BLaER1 treated with 17β-estradiol and CSF1 and Interleukin-3, amounts not matched to agents 10 nM and 100 nM (cell line): ENCODE results near the gene COMMD10.

Experiments
- H3K27ac ChIP-seq, 11 experiments: shearing (Covaris generic); formaldehyde crosslinking; 2 replicates each; pipeline ENCODE4 v1.8.1; 2022
- H3K27me3 ChIP-seq, 11 experiments: shearing (Covaris generic); formaldehyde crosslinking; 2 replicates each; pipeline ENCODE4 v1.8.1; 2022
- H3K36me3 ChIP-seq, 11 experiments: shearing (Covaris generic); formaldehyde crosslinking; 2 replicates each; pipeline ENCODE4 v1.8.1; 2022
- H3K4me1 ChIP-seq, 10 experiments: shearing (Covaris generic); formaldehyde crosslinking; 2 replicates each; pipeline ENCODE4 v1.8.1; 2022
- H3K4me2 ChIP-seq, 11 experiments: shearing (Covaris generic); formaldehyde crosslinking; 2 replicates each; pipeline ENCODE4 v1.8.1; 2022
- H3K4me3 ChIP-seq, 10 experiments: shearing (Covaris generic); formaldehyde crosslinking; 2 replicates each; pipeline ENCODE4 v1.8.1; 2022
- H3K9ac ChIP-seq, 11 experiments: shearing (Covaris generic); formaldehyde crosslinking; 2 replicates each; pipeline ENCODE4 v1.8.1; 2022
- H3K9me3 ChIP-seq, 11 experiments: shearing (Covaris generic); formaldehyde crosslinking; replicated peaks in 1 of 11; 2 replicates each; pipeline ENCODE4 v1.8.1; 2022
- H4K20me1 ChIP-seq, 11 experiments: shearing (Covaris generic); formaldehyde crosslinking; 2 replicates each; pipeline ENCODE4 v1.8.1; 2022
- Cebpa-rat ChIP-seq, 11 experiments: shearing (Covaris generic); IDR thresholded peaks; 2 replicates each; pipeline ENCODE4 v1.8.1; 2022

Gene COMMD10

DNA sequence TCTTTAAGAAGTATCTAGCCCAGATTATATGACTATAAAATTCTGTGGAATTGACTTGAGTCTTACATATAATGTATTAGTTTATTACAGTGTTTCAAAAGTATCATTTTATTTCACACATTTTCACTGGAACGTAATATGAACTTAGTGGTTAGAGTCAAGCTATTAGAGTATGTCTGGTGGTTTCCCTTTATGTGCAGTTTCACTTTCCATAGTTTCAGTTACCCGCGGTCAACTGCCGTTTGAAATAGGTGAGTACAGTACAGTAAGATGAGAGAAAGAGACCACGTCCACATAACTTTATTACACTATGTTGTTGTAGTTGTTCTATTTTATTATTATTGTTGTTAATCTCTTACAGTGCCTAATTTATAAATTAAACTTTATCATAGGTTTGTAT is 50.5 kb downstream of the COMMD10 start:
- Histone ChIP-seq H3K4me2 (peak overlapping the region in 1 of 11 experiments; percentile 64; a peak in 1 of 22 replicates), H3K36me3 (peaks cover 0 to 27% (median 0%) of the 10 kb centered on the region in 11 experiments; a peak in 4 of 22 replicates), H3K9me3 (no peaks in the 10 kb centered on the region), H3K9ac (no peak overlapping the region), H3K27ac (no peak overlapping the region), H3K27me3 (no peaks in the 10 kb centered on the region), H3K4me1 (no peaks in the 10 kb centered on the region), H4K20me1 (peaks cover 0 to 13% (median 0%) of the 10 kb centered on the region in 11 experiments; a peak in 4 of 22 replicates), H3K4me3 (no peak overlapping the region)
- TF ChIP-seq Cebpa-rat (IDR thresholded peaks at IDR 0.05), result no peak

DNA sequence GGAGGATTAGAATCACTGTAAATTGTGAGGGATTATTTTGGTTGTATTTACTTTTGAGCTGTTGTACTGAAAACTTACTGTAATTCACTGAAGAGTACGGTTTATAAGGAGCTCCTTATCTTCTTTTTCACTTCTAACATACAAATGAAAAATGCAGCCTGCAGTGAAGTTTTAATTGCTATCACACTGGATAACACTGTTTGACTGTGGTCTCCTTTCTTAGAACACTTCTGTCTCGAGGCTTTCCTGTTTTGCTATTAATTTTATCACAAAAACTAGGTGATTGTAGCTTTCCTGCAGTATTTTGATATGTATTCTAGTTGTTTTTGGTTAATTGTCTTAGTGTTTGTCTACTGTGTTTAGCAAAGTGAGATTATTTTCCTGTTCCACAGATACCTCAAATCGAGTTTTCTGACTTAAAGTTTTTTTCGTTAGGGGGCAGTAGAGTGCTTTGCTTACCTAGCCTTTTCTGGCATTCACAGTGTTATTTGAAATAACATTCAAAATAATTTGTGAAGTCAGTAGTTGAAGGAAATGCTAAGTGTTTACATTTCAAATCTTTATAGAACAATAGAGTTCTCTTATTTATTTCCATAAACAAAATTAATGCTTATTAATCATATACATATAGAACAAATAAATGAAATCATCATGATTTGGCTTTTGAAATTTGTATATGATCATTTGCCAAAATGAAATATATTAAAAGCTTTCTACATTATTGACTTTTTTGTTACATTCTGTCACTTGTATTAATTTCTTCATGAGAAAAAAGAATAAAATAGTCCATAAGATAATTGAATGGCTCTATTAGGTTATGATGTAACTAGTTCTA is 52.9 kb downstream of the COMMD10 start:
- Histone ChIP-seq H3K4me2 (no peak overlapping the region), H3K4me1 (no peaks in the 10 kb centered on the region), H3K9me3 (peaks cover 0 to 7% (median 0%) of the 10 kb centered on the region in 11 experiments; a peak in 1 of 22 replicates), H3K27me3 (no peaks in the 10 kb centered on the region), H3K27ac (no peak overlapping the region), H3K36me3 (peaks cover 0 to 29% (median 3%) of the 10 kb centered on the region in 11 experiments; a peak in 7 of 22 replicates), H3K4me3 (no peak overlapping the region), H4K20me1 (peaks cover 0 to 13% (median 0%) of the 10 kb centered on the region in 11 experiments; a peak in 4 of 22 replicates), H3K9ac (no peak overlapping the region)
- no peak for TF ChIP-seq Cebpa-rat (IDR thresholded peaks at IDR 0.05)

DNA sequence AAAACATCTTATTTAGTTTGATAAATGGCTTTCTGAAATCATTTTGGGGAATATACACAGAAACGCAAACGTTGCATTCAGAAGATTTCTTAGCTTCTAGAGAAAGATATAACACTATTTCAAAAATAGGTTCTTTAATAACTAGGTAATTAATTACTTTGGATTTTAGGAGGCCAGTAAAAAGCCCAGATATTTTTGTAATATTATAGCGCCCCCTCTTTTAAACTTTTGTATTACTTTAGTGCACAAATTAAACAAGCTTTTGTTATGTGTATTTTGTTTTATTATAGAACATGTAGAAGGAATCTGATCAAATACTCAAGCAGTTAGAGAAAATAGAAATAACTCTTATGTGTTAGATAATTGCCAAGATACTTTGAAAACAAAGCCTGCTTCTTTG is 57.7 kb downstream of the COMMD10 start:
- no peak overlapping the region for H3K4me2 ChIP-seq
- peaks cover 0 to 7% (median 0%) of the 10 kb centered on the region in 11 experiments; a peak in 1 of 22 replicates for H3K9me3 ChIP-seq

DNA sequence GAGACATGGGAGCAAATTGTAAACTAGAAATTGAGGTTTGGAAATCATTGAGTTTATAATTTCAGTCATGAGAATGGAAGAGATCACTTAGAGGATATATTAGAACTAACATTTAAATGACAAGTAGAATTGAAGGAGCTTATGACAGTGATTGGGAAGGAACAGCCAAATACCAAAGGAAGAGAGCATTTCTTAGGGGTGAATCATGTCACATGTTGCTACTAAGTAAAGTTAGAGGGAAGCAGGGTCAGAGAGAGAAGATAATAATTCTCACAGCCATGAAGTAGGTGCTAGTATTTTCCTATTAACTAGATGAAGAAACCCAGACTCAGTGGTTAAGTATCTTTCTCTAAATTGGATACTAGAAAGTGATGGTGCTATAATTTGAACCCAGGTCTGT is 59.3 kb downstream of the COMMD10 start:
- no peak overlapping the region for H3K4me2 ChIP-seq

More for the DNA sequence above, 57.7 kb downstream of the COMMD10 start:
- Histone ChIP-seq H3K4me3 (no peak overlapping the region), H3K4me1 (peaks cover 0 to 8% (median 0%) of the 10 kb centered on the region in 10 experiments; a peak in 2 of 20 replicates), H3K36me3 (peaks cover 0 to 8% (median 3%) of the 10 kb centered on the region in 11 experiments; a peak in 7 of 22 replicates), H3K9ac (no peak overlapping the region), H3K27me3 (no peaks in the 10 kb centered on the region), H3K27ac (no peak overlapping the region), H4K20me1 (peaks cover 0 to 6% (median 0%) of the 10 kb centered on the region in 11 experiments; a peak in 3 of 22 replicates)
- TF ChIP-seq Cebpa-rat (IDR thresholded peaks at IDR 0.05), result no peak

DNA sequence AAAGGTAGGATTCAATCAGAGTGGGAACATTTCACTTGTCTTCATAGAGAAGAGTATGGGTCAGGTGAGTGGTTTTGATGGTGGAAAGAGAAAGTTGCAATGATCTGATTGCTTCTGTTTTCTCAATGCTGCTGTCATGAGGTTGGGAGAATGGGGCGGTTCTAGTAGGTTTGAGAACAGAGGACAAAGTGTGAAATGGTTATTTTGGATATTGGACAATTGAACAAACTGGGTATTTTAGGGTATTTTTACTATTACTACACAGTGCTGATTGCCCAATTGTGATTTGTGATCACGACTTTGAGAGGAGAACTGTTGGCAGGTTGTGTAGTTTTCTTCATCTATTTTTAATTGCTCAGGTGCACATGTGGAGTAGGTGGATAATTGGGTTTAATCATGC is 60.2 kb downstream of the COMMD10 start:
- H3K4me3 ChIP-seq, result no peak overlapping the region
- H3K27me3 ChIP-seq, result no peaks in the 10 kb centered on the region
- peaks cover 0 to 6% (median 0%) of the 10 kb centered on the region in 11 experiments; a peak in 2 of 22 replicates for H4K20me1 ChIP-seq
- no peak for TF ChIP-seq Cebpa-rat (IDR thresholded peaks at IDR 0.05)
- H3K27ac ChIP-seq, result no peak overlapping the region
- H3K4me1 ChIP-seq, result peaks cover 0 to 8% (median 0%) of the 10 kb centered on the region in 10 experiments; a peak in 2 of 20 replicates
- H3K9me3 ChIP-seq, result peaks cover 0 to 13% (median 4%) of the 10 kb centered on the region in 11 experiments; a peak in 2 of 22 replicates
- peak overlapping the region in 2 of 11 experiments; percentile 6 to 16; a peak in 1 of 22 replicates for H3K4me2 ChIP-seq
- no peak overlapping the region for H3K9ac ChIP-seq
- H3K36me3 ChIP-seq, result peaks cover 0 to 8% (median 4%) of the 10 kb centered on the region in 11 experiments; a peak in 8 of 22 replicates

More for the DNA sequence above, 59.3 kb downstream of the COMMD10 start:
- Histone ChIP-seq H3K27ac (no peak overlapping the region), H3K4me1 (peaks cover 0 to 8% (median 0%) of the 10 kb centered on the region in 10 experiments; a peak in 2 of 20 replicates), H4K20me1 (peaks cover 0 to 6% (median 0%) of the 10 kb centered on the region in 11 experiments; a peak in 2 of 22 replicates), H3K9ac (no peak overlapping the region), H3K4me3 (no peak overlapping the region), H3K9me3 (peaks cover 0 to 12% (median 4%) of the 10 kb centered on the region in 11 experiments; a peak in 2 of 22 replicates), H3K27me3 (no peaks in the 10 kb centered on the region), H3K36me3 (peaks cover 0 to 8% (median 4%) of the 10 kb centered on the region in 11 experiments; a peak in 8 of 22 replicates)
- TF ChIP-seq Cebpa-rat (IDR thresholded peaks at IDR 0.05), result no peak

DNA sequence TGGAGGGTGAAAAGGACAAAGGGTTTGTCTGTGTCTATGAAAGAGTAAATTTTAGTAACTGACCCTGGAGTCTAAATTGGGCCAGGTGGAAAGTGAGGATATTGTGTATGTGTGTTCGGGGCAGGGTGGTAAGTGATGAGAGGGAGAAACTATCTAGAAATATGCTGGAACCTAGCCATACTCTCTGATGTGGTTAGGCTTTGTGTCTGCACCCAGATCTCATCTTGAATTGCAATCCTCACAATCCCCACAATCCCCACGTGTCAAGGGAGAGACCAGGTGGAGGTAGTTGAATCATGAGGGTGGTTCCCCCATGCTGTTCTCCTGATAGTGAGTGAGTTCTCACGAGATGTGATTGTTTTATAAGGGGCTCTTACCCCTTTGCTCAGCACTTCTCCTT is 60.6 kb downstream of the COMMD10 start:
- no peak overlapping the region for H3K27ac ChIP-seq
- H3K9me3 ChIP-seq, result peaks cover 0 to 16% (median 4%) of the 10 kb centered on the region in 11 experiments; a peak in 2 of 22 replicates
- peaks cover 0 to 8% (median 0%) of the 10 kb centered on the region in 10 experiments; a peak in 2 of 20 replicates for H3K4me1 ChIP-seq
- H3K9ac ChIP-seq, result no peak overlapping the region
- H3K36me3 ChIP-seq, result peaks cover 0 to 8% (median 1%) of the 10 kb centered on the region in 11 experiments; a peak in 8 of 22 replicates
- no peak overlapping the region for H3K4me3 ChIP-seq
- H3K4me2 ChIP-seq, result 0 out of 22 replicates have a peak overlapping the region, but pooled peaks of 2 of the 11 experiments have one; percentile 6 to 16
- H3K27me3 ChIP-seq, result no peaks in the 10 kb centered on the region
- H4K20me1 ChIP-seq, result peaks cover 0 to 6% (median 0%) of the 10 kb centered on the region in 11 experiments; a peak in 2 of 22 replicates
- TF ChIP-seq Cebpa-rat (IDR thresholded peaks at IDR 0.05), result no peak

DNA sequence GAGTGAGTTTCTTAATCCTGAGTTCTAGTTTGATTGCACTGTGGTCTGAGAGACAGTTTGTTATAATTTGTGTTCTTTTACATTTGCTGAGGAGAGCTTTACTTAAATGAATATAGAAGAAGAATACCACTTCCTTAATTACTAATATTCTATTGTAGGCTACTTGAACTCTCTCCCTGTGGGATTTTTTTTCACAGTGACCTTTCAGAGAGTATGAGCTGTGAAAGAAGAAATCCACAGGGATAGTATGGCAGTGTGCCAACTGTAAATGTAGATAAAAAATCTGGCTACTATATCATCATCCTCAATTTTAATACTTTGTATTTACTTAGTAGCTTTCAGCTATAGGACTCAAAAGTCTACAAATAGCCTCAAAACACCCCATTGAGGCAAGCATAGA is 67.3 kb downstream of the COMMD10 start:
- no peak overlapping the region for H3K4me2 ChIP-seq
- no peak overlapping the region for H3K27ac ChIP-seq
- H3K36me3 ChIP-seq, result peaks cover 0 to 4% (median 0%) of the 10 kb centered on the region in 11 experiments; a peak in 4 of 22 replicates
- TF ChIP-seq Cebpa-rat (IDR thresholded peaks at IDR 0.05), result no peak
- peaks cover 0 to 7% (median 0%) of the 10 kb centered on the region in 10 experiments; a peak in 1 of 20 replicates for H3K4me1 ChIP-seq
- no peaks in the 10 kb centered on the region for H3K27me3 ChIP-seq
- H3K9me3 ChIP-seq, result peaks cover 0 to 9% (median 0%) of the 10 kb centered on the region in 11 experiments; a peak in 1 of 22 replicates
- no peak overlapping the region for H3K4me3 ChIP-seq
- no peak overlapping the region for H3K9ac ChIP-seq
- 0 out of 22 replicates have a peak, but pooled peaks cover 0 to 5% (median 0%) of the 10 kb centered on the region in 11 experiments for H4K20me1 ChIP-seq

DNA sequence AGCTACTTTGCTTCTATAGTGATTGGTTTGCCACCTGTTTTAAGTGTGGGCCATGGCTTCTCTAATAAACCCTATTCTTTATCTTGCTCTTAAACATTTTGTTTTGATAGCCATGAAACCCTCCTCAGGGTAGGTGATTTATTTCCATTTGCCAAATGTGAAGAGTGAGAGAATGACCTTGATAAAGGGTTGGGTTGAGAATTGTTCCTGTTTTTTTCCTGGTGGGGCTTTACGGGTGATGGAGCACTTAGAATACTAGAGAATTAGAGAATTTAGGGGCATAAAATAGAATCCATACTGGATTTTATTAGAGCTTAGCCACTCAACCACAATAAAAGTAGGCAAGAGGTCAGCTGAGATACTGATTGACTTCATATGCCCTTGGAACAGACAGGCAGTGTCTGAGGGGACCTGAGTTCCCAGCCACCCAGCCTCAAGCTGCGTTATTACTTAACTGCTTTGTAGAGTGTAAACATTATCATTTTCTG is 68.9 kb downstream of the COMMD10 start:
- peaks cover 0 to 7% (median 0%) of the 10 kb centered on the region in 10 experiments; a peak in 1 of 20 replicates for H3K4me1 ChIP-seq
- no peak overlapping the region for H3K9ac ChIP-seq
- 0 out of 22 replicates have a peak, but pooled peaks cover 0 to 5% (median 0%) of the 10 kb centered on the region in 11 experiments for H4K20me1 ChIP-seq
- H3K9me3 ChIP-seq, result 0 out of 22 replicates have a peak, but pooled peaks cover 0 to 3% (median 0%) of the 10 kb centered on the region in 11 experiments
- TF ChIP-seq Cebpa-rat (IDR thresholded peaks at IDR 0.05), result no peak
- no peak overlapping the region for H3K4me2 ChIP-seq
- H3K27me3 ChIP-seq, result no peaks in the 10 kb centered on the region
- H3K4me3 ChIP-seq, result no peak overlapping the region
- peaks cover 0 to under 1% (median 0%) of the 10 kb centered on the region in 11 experiments; a peak in 2 of 22 replicates for H3K36me3 ChIP-seq
- H3K27ac ChIP-seq, result no peak overlapping the region
